Hepatocyte (in vitro differentiated cells): ENCODE results near the gene DCP2.

Experiments
- CTCF ChIP-seq: fragments of 200-600 bp; sonication (generic); IDR thresholded peaks from 2 replicates; pipeline ENCODE4 v1.5.1; 2016; ENCODE audit warnings: antibody characterized with exemption, mild to moderate bottlenecking; ENCODE audit not compliant: poor library complexity
- EZH2 ChIP-seq: fragments of 200-600 bp; sonication (generic); IDR thresholded peaks from 2 replicates; pipeline ENCODE4 v1.6.1; 2016; ENCODE audit warnings: antibody characterized with exemption, mild to moderate bottlenecking, borderline replicate concordance
- EZH2phosphoT487 ChIP-seq: fragments of 200-600 bp; sonication (generic); IDR thresholded peaks from one replicate; pipeline ENCODE4 v1.6.1; 2018; ENCODE audit warnings: antibody characterized with exemption, mild to moderate bottlenecking, low read depth, moderate library complexity; ENCODE audit not compliant: unreplicated experiment, severe bottlenecking

GRCh38 chr5:113061846-113062780 lies 85.5 kb downstream of the DCP2 start:
- TF ChIP-seq CTCF (no peak), EZH2phosphoT487 (no peak), EZH2 (no peak)
